PC-3 (cell line): ENCODE results near the gene GRK6.

Experiments
- CTCF ChIP-seq: fragments of 300-600 bp; sonication (generic); conservative IDR thresholded peaks from 2 replicates; pipeline ENCODE4 v1.5.1; 2017; ENCODE audit warnings: antibody characterized with exemption, low read depth, mild to moderate bottlenecking, low read length
- EZH2 ChIP-seq: fragments of 300-600 bp; sonication (generic); IDR thresholded peaks from one replicate; pipeline ENCODE4 v1.6.1; 2017; ENCODE audit warnings: antibody characterized with exemption, mild to moderate bottlenecking, low read length; ENCODE audit not compliant: unreplicated experiment
- EZH2phosphoT487 ChIP-seq: fragments of 300-600 bp; sonication (generic); IDR thresholded peaks from 2 replicates; pipeline ENCODE4 v1.6.1; 2018; ENCODE audit warnings: mild to moderate bottlenecking, antibody characterized with exemption, low read length, borderline replicate concordance

- TF ChIP-seq CTCF (no peak), EZH2 (no peak), EZH2phosphoT487 (no peak)
Measured at GRCh38 chr5:177487144-177487543, 60.7 kb downstream of the GRK6 start.
